Erythroblast (primary cell): ENCODE measurements around the gene RAD51B.

Experiments used
- GATA1 ChIP-seq: IDR thresholded peaks from 2 replicates; pipeline ENCODE4 v1.6.1; 2011; ENCODE audit warnings: low read depth, mild to moderate bottlenecking, control low read depth, low read length, moderate library complexity
- POLR2A ChIP-seq: IDR thresholded peaks from 2 replicates; pipeline ENCODE4 v1.6.1; 2011; ENCODE audit warnings: mild to moderate bottlenecking, low read length

GRCh38 chr14:68167383-68168087 lies 348.0 kb downstream of the RAD51B start:
- TF ChIP-seq POLR2A = no peak
- no peak for TF ChIP-seq GATA1
